HepG2 (cell line): ENCODE data around the gene RSBN1. TPM values are rescaled to one million over a fixed set of nuclear protein-coding genes. Genes with fewer than 3 reads are reported as not detected.

Experiments
- ATAC-seq: fragments of 200-7000 bp; cut with Tn5 transposase; 3 replicates; pipeline ENCODE4 v1.9.1; 2020; ENCODE audit warnings: mild to moderate bottlenecking, moderate library complexity
- BruUV-seq: library from RNA; stranded (reverse); fragments of 400-500 nt; replicated peaks from 2 replicates; lab custom pipeline; 2021; lab: Mats Ljungman, UMichigan
- CTCF ChIA-PET: fragments of 300-600 bp; formaldehyde crosslinking; extraction: SDS; loops from one replicate; lab custom pipeline; 2021; ENCODE audit warnings: low total read pairs, inconsistent platforms, low intra/inter-chr PET ratio; lab: Yijun Ruan, JAX
- POLR2A ChIA-PET: fragments of 350-600 bp; sonication (Branson Sonifier 250); formaldehyde crosslinking; loops from one replicate; lab custom pipeline; 2020; ENCODE audit warnings: antibody characterized with exemption, inconsistent platforms; lab: Yijun Ruan, JAX
- DNase-seq: peaks from one replicate; pipeline ENCODE4 v3.0.0-alpha.2; 2015; ENCODE audit warnings: low spot score
- FAIRE-seq: peaks from 3 replicates; lab custom pipeline; 2011; peaks lifted over from hg19 to GRCh38; lab: Jason Lieb, UNC
- H2AFZ ChIP-seq: one replicate; pipeline ENCODE4 v1.6.1; 2011; ENCODE audit warnings: low read length, inconsistent platforms
- H3K27ac ChIP-seq: fragments of 300-600 bp; 3 replicates; pipeline ENCODE4 v1.8.0; 2011; ENCODE audit warnings: mixed run types, mild to moderate bottlenecking, mixed read lengths, low read length, inconsistent platforms; ENCODE audit not compliant: insufficient read depth; ENCODE audit errors: extremely low read length
- H3K27me3 ChIP-seq, 2 experiments: fragments of 200-600 bp in 1 of 2; 2 replicates in 1 of 2; 3 replicates in 1 of 2; pipeline versions ENCODE4 v1.6.0 to v1.8.0; 2011; ENCODE audit warnings: low read length in 2 of 2, mild to moderate bottlenecking in 2 of 2, moderate library complexity in 2 of 2, inconsistent platforms in 1 of 2; ENCODE audit not compliant: insufficient read depth in 2 of 2, control insufficient read depth in 1 of 2
- H3K36me3 ChIP-seq, 2 experiments: fragments of 200-600 bp in 1 of 2; replicated peaks in 1 of 2; 2 replicates in 1 of 2; 3 replicates in 1 of 2; pipeline versions ENCODE4 v1.5.1 to v1.8.0; 2011; ENCODE audit warnings: low read length in 2 of 2, inconsistent platforms in 1 of 2; ENCODE audit not compliant: insufficient read depth in 2 of 2, control insufficient read depth in 1 of 2
- H3K4me1 ChIP-seq: 2 replicates; pipeline ENCODE4 v1.5.1; 2012; ENCODE audit warnings: low read length, inconsistent platforms; ENCODE audit not compliant: insufficient read depth
- H3K4me2 ChIP-seq: 2 replicates; pipeline ENCODE4 v1.6.0; 2011; ENCODE audit warnings: low read depth, low read length, inconsistent platforms
- H3K4me3 ChIP-seq, 3 experiments: fragments of 200-600 bp in 1 of 3; sonication (generic), shearing (Covaris generic) in 1 of 3; replicated peaks in 1 of 3; 2 replicates each; pipeline ENCODE4 v1.5.1; 2011 to 2016; ENCODE audit warnings: low read length in 3 of 3, inconsistent platforms in 2 of 3, low read depth in 2 of 3, mild to moderate bottlenecking in 2 of 3, control low read depth in 1 of 3, mixed read lengths in 1 of 3; ENCODE audit not compliant: insufficient read depth in 1 of 3
- H3K79me2 ChIP-seq: one replicate; pipeline ENCODE4 v1.6.1; 2011; ENCODE audit warnings: low read length, inconsistent platforms; ENCODE audit not compliant: insufficient read depth
- H3K9ac ChIP-seq: 2 replicates; pipeline ENCODE4 v1.6.0; 2011; ENCODE audit warnings: mild to moderate bottlenecking, low read depth, low read length, inconsistent platforms; ENCODE audit not compliant: insufficient read depth
- H3K9me3 ChIP-seq: 2 replicates; pipeline ENCODE4 v1.5.1; 2012; ENCODE audit warnings: mild to moderate bottlenecking, low read length
- H4K20me1 ChIP-seq: 2 replicates; pipeline ENCODE4 v1.6.0; 2011; ENCODE audit warnings: inconsistent platforms, mild to moderate bottlenecking, low read length, moderate library complexity; ENCODE audit not compliant: insufficient read depth
- DZIP1 ChIP-seq: sonication (generic); formaldehyde crosslinking; IDR thresholded peaks from 2 replicates; pipeline ENCODE4 v1.5.0; 2020; ENCODE audit warnings: mild to moderate bottlenecking, missing genetic modification reagents
- FOXK2 ChIP-seq: fragments of 450-650 bp; IDR thresholded peaks from 2 replicates; pipeline ENCODE4 v1.6.1; 2016
- GLI4 ChIP-seq: sonication (generic); formaldehyde crosslinking; IDR thresholded peaks from 2 replicates; pipeline ENCODE4 v1.5.1; 2020; ENCODE audit warnings: missing genetic modification reagents, mild to moderate bottlenecking, moderate library complexity, borderline replicate concordance
- GZF1 ChIP-seq: sonication (generic); formaldehyde crosslinking; IDR thresholded peaks from 2 replicates; pipeline ENCODE4 v1.5.1; 2020; ENCODE audit warnings: mild to moderate bottlenecking, missing genetic modification reagents
- KLF6 ChIP-seq: IDR thresholded peaks from 2 replicates; pipeline ENCODE4 v1.8.0; 2016; ENCODE audit warnings: missing biosample characterization, missing genetic modification reagents
- NAIF1 ChIP-seq: sonication (generic); formaldehyde crosslinking; IDR thresholded peaks from 2 replicates; pipeline ENCODE4 v1.5.0; 2020; ENCODE audit warnings: mild to moderate bottlenecking, missing genetic modification reagents, borderline replicate concordance
- NFAT5 ChIP-seq: sonication (generic); formaldehyde crosslinking; IDR thresholded peaks from 2 replicates; pipeline ENCODE4 v1.4.0; 2020; ENCODE audit warnings: missing genetic modification reagents
- SIN3A ChIP-seq: IDR thresholded peaks from 2 replicates; pipeline ENCODE4 v1.6.1; 2011; ENCODE audit warnings: low read depth, mild to moderate bottlenecking, control low read depth, low read length, borderline replicate concordance
- SKIL ChIP-seq: sonication (generic); formaldehyde crosslinking; IDR thresholded peaks from 2 replicates; pipeline ENCODE4 v1.8.0; 2022; ENCODE audit warnings: missing genetic modification reagents, mild to moderate bottlenecking, moderate library complexity, borderline replicate concordance
- SMAD9 ChIP-seq: sonication (generic); formaldehyde crosslinking; IDR thresholded peaks from 2 replicates; pipeline ENCODE4 v1.5.1; 2020; ENCODE audit warnings: mild to moderate bottlenecking, missing genetic modification reagents
- ZBTB42 ChIP-seq: sonication (generic); formaldehyde crosslinking; IDR thresholded peaks from 2 replicates; pipeline ENCODE4 v1.5.0; 2020; ENCODE audit warnings: mild to moderate bottlenecking, missing genetic modification reagents
- ZFY ChIP-seq: sonication (generic); formaldehyde crosslinking; IDR thresholded peaks from 2 replicates; pipeline ENCODE4 v1.4.0; 2020; ENCODE audit warnings: missing genetic modification reagents
- ZNF160 ChIP-seq: sonication (generic); formaldehyde crosslinking; IDR thresholded peaks from 2 replicates; pipeline ENCODE4 v1.8.0; 2022; ENCODE audit warnings: mild to moderate bottlenecking, inconsistent platforms, missing genetic modification reagents
- WGBS: methylation state at CpG from one replicate; pipeline ENCODE4 v1.1.6; 2017; ENCODE audit warnings: low lambda C conversion rate; 5-methylcytosine and 5-hydroxymethylcytosine counted together
- in situ Hi-C: cut with HindIII; loops from 2 replicates; pipeline ENCODE4 v1.10.0; 2017; ENCODE audit warnings: low pct_unique_long_range_greater_than_20kb; ENCODE audit not compliant: extremely low pct_ligation_motif_present
- intact Hi-C: fragments of 100-400 bp; cut with micrococcal nuclease; formaldehyde crosslinking; loops from one replicate; pipeline ENCODE4 v1.10.0; 2022; ENCODE audit not compliant: unreplicated experiment
- polyA plus RNA-seq, 8 experiments: library from polyadenylated mRNA; depleted of rRNA in 3 of 8; stranded (reverse) in 7 of 8; unstranded in 1 of 8; fragments of >200 nt; fragmentation: Illumina TruSeq in 4 of 8; extraction: Trizol in 4 of 8; gene quantifications; 2 replicates each; pipeline versions ENCODE4 v1.2.1 to v1.2.3, GENCODE V29; 2011 to 2016; ENCODE audit warnings: low read depth in 4 of 8, missing spikeins in 1 of 8, mixed read lengths in 1 of 8; ENCODE audit not compliant: insufficient read depth in 1 of 8
- total RNA-seq, 5 experiments: library from RNA; depleted of rRNA; stranded (reverse); fragments of >200 nt; fragmentation: Illumina TruSeq; extraction: Trizol; gene quantifications; 2 replicates each; pipeline ENCODE4 v1.2.3, GENCODE V29; 2016; ENCODE audit warnings: low read depth in 1 of 5

The RSBN1 gene
- total and polyA plus RNA-seq, 2 of the 13 experiments (the other 11 are each of a cell fraction or from before 2014, with no cell fraction given): 8.3 to 10.4 TPM

GRCh38 chr1:113834716-113835115, 22.4 kb upstream of the RSBN1 start:
- Histone ChIP-seq H3K79me2 (no peaks in the 10 kb centered on the region), H3K4me3 (no peak overlapping the region), H3K4me2 (no peak overlapping the region), H2AFZ (no peak overlapping the region), H3K36me3 (no peaks in the 10 kb centered on the region), H4K20me1 (no peaks in the 10 kb centered on the region), H3K9ac (no peak overlapping the region), H3K27me3 (0 out of 5 replicates have a peak, but pooled peaks cover 0 to 3% of the 10 kb centered on the region in 2 experiments), H3K27ac (no peak overlapping the region), H3K9me3 (no peaks in the 10 kb centered on the region), H3K4me1 (no peaks in the 10 kb centered on the region)
- no TSS peak for BruUV-seq
- FAIRE-seq (no peak), ATAC-seq (no peak), DNase-seq (no peak)
- ChIA-PET CTCF (no interaction called here), POLR2A (no interaction called here)
- intact Hi-C loops (loop anchor here (2.0 to 10.0 kb wide), 4 partner anchors 38 to 450 kb away; partner anchors contain the start of genes HIPK1 and PTPN22), in situ Hi-C loops (loop anchor here (25.0 kb wide), 1 partner anchor 453 kb away; no protein-coding TSS in a partner anchor)
- 43% methylated on average over 2 of the region's 2 CpGs for WGBS
- TF ChIP-seq ZFY (CRISPR knock-in tag): no peak
- TF ChIP-seq SKIL (CRISPR knock-in tag): no peak
- TF ChIP-seq KLF6: no peak
- TF ChIP-seq ZBTB42 (CRISPR knock-in tag): no peak
- TF ChIP-seq SIN3A: no peak
- TF ChIP-seq NFAT5 (CRISPR knock-in tag): no peak
- TF ChIP-seq SMAD9 (CRISPR knock-in tag): no peak
- TF ChIP-seq NAIF1 (CRISPR knock-in tag): no peak
- no peak for TF ChIP-seq DZIP1 (CRISPR knock-in tag)
- no peak for TF ChIP-seq ZNF160 (CRISPR knock-in tag)
- TF ChIP-seq FOXK2: no peak
- no peak for TF ChIP-seq GLI4
- TF ChIP-seq GZF1: no peak
